ENCODE data around the gene SLC13A3.

The SLC13A3 gene

DNA sequence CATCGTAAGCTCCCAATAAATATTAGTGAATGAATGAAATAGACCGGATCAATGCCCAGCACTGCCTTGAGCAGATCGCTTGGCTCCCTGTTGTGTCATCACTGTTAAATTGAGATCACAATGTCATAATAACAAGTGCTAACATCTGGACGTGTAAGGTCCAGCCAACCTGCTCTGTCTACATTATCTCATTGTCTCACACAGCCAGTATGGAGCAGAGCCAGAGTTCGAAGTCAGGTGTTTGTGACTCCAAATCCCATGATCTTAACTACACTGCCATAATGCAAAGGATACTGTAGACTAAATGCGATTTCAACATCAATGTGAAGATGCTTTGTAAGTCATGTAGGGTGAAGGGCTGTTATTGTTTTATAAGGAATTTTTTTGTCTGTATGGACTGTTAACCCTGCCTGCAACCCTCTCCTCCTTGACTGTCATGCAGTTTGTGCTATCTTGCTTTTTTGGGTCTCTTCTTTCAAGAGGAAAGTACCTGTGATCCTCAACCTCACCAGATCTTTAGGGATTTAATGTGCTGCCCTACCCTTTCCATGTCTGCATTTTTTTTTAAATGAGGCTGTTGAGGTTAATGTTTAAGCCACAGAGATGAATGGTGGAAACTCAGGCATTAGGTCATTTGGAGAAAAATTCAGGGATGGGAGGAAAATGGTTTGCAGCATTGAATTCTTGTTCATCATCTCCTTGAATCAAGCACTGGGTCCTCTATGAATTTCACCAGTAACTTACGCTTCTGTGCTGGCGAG lies 51.9 kb downstream of the SLC13A3 start:
- TF ChIP-seq, protein P1, sequence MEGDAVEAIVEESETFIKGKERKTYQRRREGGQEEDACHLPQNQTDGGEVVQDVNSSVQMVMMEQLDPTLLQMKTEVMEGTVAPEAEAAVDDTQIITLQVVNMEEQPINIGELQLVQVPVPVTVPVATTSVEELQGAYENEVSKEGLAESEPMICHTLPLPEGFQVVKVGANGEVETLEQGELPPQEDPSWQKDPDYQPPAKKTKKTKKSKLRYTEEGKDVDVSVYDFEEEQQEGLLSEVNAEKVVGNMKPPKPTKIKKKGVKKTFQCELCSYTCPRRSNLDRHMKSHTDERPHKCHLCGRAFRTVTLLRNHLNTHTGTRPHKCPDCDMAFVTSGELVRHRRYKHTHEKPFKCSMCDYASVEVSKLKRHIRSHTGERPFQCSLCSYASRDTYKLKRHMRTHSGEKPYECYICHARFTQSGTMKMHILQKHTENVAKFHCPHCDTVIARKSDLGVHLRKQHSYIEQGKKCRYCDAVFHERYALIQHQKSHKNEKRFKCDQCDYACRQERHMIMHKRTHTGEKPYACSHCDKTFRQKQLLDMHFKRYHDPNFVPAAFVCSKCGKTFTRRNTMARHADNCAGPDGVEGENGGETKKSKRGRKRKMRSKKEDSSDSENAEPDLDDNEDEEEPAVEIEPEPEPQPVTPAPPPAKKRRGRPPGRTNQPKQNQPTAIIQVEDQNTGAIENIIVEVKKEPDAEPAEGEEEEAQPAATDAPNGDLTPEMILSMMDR (conservative IDR thresholded peaks at IDR 0.05; ENCODE audit: control insufficient read depth, insufficient read depth, low read depth, low read length) = no peak
- peak; percentile 3 for DNase-seq (ENCODE audit: low read depth)
- no peak overlapping the region for H3K4me3 ChIP-seq (ENCODE audit: control insufficient read depth, low read depth, low read length)

DNA sequence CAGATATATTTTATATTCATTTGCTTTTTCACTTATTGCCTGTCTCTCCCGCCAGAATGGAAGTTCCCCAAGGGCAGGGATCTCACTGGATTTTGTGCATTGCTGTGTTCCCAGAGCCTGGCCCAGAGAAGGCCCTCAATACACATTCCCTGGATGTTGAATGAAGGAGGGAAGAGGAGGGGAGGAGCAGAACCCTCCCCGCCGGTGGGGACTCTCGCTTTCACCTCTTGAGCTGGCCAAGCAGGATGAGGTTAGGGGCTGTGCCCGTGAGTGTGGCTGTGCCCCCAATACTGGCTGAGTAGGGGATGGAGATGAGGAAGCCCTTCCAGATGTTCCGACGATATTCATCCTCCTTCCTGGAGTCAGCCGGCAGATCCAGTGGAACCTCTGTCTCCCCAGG lies 55.3 kb downstream of the SLC13A3 start:
- DNase-seq (ENCODE audit: low read depth) = no peak
- TF ChIP-seq, protein P1 (conservative IDR thresholded peaks at IDR 0.05; ENCODE audit: control insufficient read depth, insufficient read depth, low read depth, low read length) = no peak
- no peak overlapping the region for H3K4me3 ChIP-seq (ENCODE audit: control insufficient read depth, low read depth, low read length)

DNA sequence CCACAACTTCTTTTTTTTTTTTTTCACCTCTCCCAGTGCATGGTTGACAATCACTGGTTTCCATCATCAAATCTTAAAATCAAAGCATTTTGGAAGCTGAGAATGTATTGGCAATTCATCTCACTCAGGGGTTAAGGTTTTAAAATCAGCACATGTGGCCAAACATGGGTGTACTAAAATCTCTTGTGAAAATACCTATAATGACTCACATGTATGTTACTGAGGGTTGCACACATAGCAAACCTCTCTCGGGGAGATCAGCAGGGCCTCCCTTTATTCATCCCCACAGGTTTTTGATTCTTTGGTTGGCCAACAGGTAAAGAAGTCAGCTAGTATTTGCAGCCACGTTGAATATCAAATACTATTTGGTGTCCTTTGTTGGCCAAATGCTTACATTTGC lies 56.5 kb downstream of the SLC13A3 start:
- no peak overlapping the region for H3K4me3 ChIP-seq (ENCODE audit: control insufficient read depth, low read depth, low read length)
- no peak for DNase-seq (ENCODE audit: low read depth)
- TF ChIP-seq, protein P1 (conservative IDR thresholded peaks at IDR 0.05; ENCODE audit: control insufficient read depth, insufficient read depth, low read depth, low read length) = no peak

DNA sequence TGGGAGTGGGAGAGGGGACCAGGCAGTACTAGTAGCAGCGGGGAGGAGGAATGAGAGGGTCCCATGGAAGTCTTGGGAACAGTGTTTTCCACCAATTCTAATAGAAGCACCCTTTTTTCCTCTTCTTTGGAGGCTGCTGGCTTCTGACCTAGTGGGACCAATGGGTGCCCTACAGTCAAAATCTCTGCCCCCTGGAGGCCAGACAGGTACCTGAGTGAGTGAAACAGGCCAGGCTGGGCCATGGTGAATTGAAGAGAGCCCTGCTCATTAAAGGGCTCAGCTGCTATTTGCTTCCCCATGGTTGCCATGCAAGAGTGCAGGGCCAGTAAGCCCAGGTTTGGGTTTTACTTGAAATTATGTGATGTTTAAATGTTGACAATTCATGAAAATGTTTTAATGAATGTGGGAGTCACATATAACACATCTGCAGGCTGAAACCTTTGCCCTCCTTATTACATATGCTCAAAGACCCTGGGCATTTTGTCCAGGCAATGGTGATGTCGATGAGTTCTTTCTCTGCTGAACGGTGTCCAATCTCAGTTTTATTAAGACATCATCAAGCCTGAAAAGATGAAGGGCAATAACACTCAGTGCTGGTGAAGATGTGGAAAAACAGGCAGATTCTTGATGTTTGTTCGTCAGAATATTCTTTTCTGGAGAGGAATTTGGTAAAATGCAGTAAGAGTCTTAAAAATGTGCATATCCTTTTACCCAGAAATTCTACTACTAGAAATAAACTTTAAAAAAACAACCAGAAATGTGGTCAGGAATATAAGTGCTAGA lies 58.5 kb downstream of the SLC13A3 start:
- H3K4me3 ChIP-seq (ENCODE audit: control insufficient read depth, low read depth, low read length) = no peak overlapping the region
- no peak for DNase-seq (ENCODE audit: low read depth)
- TF ChIP-seq, protein P1 (conservative IDR thresholded peaks at IDR 0.05; ENCODE audit: control insufficient read depth, insufficient read depth, low read depth, low read length) = no peak

DNA sequence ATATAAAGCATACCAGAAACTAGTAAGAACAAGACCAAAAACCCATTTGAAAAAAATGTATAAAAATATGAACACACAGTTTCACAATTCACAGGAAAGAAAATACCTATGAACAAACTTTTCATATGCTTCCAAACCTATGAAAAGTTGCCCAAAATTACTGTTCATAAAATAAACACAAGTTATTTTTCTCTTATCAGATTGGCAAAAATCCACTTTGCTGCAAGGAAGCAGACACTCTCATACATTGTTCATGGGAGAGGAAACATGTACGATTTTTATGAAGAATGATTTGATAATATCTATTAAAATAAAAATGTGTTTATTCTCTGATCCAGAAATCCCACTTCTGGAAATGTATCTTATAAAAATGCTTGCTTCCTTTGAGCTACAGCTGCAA lies 60.8 kb downstream of the SLC13A3 start:
- DNase-seq (ENCODE audit: low read depth) = no peak

More for the DNA sequence above, 60.8 kb downstream of the SLC13A3 start:
- TF ChIP-seq, protein P1 (conservative IDR thresholded peaks at IDR 0.05; ENCODE audit: control insufficient read depth, insufficient read depth, low read depth, low read length) = no peak
- H3K4me3 ChIP-seq (ENCODE audit: control insufficient read depth, low read depth, low read length) = no peak overlapping the region
